Body of pancreas (tissue), 4 donors: Measurements from ENCODE around the gene ANO4. TPM values are rescaled to one million over a fixed set of nuclear protein-coding genes. Genes with fewer than 3 reads are reported as not detected.

Experiments
- ATAC-seq: fragments of 150-250 bp; one replicate; pipeline ENCODE4 v1.9.1; 2016
- DNase-seq, 4 donors: peaks; one replicate each; pipeline ENCODE4 v3.0.0-alpha.2; 2019
- H3K27ac ChIP-seq, 4 donors: fragments of 200-600 bp; sonication (generic); 1 replicate in 3 of 4; 2 replicates in 1 of 4; pipeline versions ENCODE4 v1.5.1 to v1.6.1; 2016 to 2019; ENCODE audit warnings: mild to moderate bottlenecking in 1 of 4, mixed read lengths in 1 of 4, moderate library complexity in 1 of 4
- H3K27me3 ChIP-seq, 2 donors: fragments of 200-600 bp; sonication (generic); one replicate each; pipeline ENCODE4 v1.6.0; 2016; ENCODE audit warnings: mild to moderate bottlenecking in 1 of 2
- H3K36me3 ChIP-seq, 2 donors: fragments of 200-600 bp; sonication (generic); replicated peaks in 1 of 2; 2 replicates each; pipeline ENCODE4 v1.5.1; 2016; ENCODE audit warnings: low read depth in 2 of 2; ENCODE audit not compliant: insufficient read depth in 1 of 2
- H3K4me1 ChIP-seq: fragments of 200-600 bp; sonication (generic); one replicate; pipeline ENCODE4 v1.6.0; 2016
- H3K4me3 ChIP-seq, 2 donors: fragments of 200-600 bp; sonication (generic); 1 replicate in 1 of 2; 2 replicates in 1 of 2; pipeline ENCODE4 v1.5.1; 2016 to 2019
- H3K9me3 ChIP-seq, 3 donors: fragments of 200-600 bp; sonication (generic); 1 replicate in 2 of 3; 2 replicates in 1 of 3; pipeline ENCODE4 v1.5.1; 2016
- CTCF ChIP-seq, 7 experiments: fragments of 450-650 bp in 4 of 7; fragments of 200-600 bp in 3 of 7; sonication (generic) in 3 of 7; IDR thresholded peaks; one replicate each; pipeline ENCODE4 v1.5.1; 2016 to 2019; ENCODE audit warnings: antibody characterized with exemption in 7 of 7
- POLR2A ChIP-seq, 3 donors: fragments of 450-650 bp; IDR thresholded peaks; one replicate each; pipeline ENCODE4 v1.6.1; 2016; ENCODE audit warnings: antibody characterized with exemption in 3 of 3, mild to moderate bottlenecking in 2 of 3
- WGBS, 2 donors: methylation state at CpG; one replicate each; pipeline ENCODE4 v1.1.5; 2017; 5-methylcytosine and 5-hydroxymethylcytosine counted together
- intact Hi-C: fragments of 100-400 bp; cut with DNase I; formaldehyde crosslinking; loops from one replicate; pipeline ENCODE4 v1.15.1; 2023
- total RNA-seq, 2 donors: library from RNA; depleted of rRNA; stranded (reverse); fragments of >200 nt; gene quantifications; one replicate each; pipeline ENCODE4 v1.1.0, GENCODE V29; 2016

ANO4 gene
- total RNA-seq, 2 donors from 2014 or later: 1.6 TPM; not detected in 1

GRCh38 chr12:100896192-100896591 lies 101.6 kb downstream of the ANO4 start:
- DNase-seq (no peak), ATAC-seq (no peak)
- 54 to 61% methylated on average over 5 of the region's 5 CpGs for WGBS, 2 donors

GRCh38 chr12:100897240-100897639 lies 102.7 kb downstream of the ANO4 start:
- TF ChIP-seq CTCF (IDR thresholded peaks at IDR 0.05) (no peak), POLR2A (IDR thresholded peaks at IDR 0.05) (no peak)

More at GRCh38 chr12:100896192-100896591, 101.6 kb downstream of the ANO4 start:
- Histone ChIP-seq H3K27ac (no peak overlapping the region), H3K4me1 (no peaks in the 10 kb centered on the region), H3K4me3 (no peak overlapping the region), H3K36me3 (no peaks in the 10 kb centered on the region), H3K9me3 (no peaks in the 10 kb centered on the region), H3K27me3 (no peaks in the 10 kb centered on the region)
- intact Hi-C loops: no loop called here
- TF ChIP-seq POLR2A (IDR thresholded peaks at IDR 0.05): no peak

GRCh38 chr12:100899301-100899700 lies 104.7 kb downstream of the ANO4 start:
- Histone ChIP-seq H3K4me1 (no peaks in the 10 kb centered on the region), H3K4me3 (no peak overlapping the region), H3K27ac (no peak overlapping the region), H3K36me3 (no peaks in the 10 kb centered on the region), H3K27me3 (no peaks in the 10 kb centered on the region), H3K9me3 (no peaks in the 10 kb centered on the region)
- WGBS, 2 donors: 81 to 83% methylated on average over 3 of the region's 3 CpGs
- DNase-seq (no peak), ATAC-seq (no peak)
- TF ChIP-seq POLR2A (IDR thresholded peaks at IDR 0.05) (no peak), CTCF (IDR thresholded peaks at IDR 0.05) (no peak)
- intact Hi-C loops: no loop called here

More at GRCh38 chr12:100897240-100897639, 102.7 kb downstream of the ANO4 start:
- H3K27me3 ChIP-seq: no peaks in the 10 kb centered on the region
- H3K4me1 ChIP-seq: no peaks in the 10 kb centered on the region
- H3K27ac ChIP-seq: no peak overlapping the region
- DNase-seq: no peak
- 63 to 71% methylated on average over 5 of the region's 5 CpGs for WGBS, 2 donors
- ATAC-seq: no peak
- intact Hi-C loops: no loop called here
- H3K9me3 ChIP-seq: no peaks in the 10 kb centered on the region
- H3K4me3 ChIP-seq: no peak overlapping the region
- no peaks in the 10 kb centered on the region for H3K36me3 ChIP-seq

- DNase-seq (no peak), ATAC-seq (no peak)
- Histone ChIP-seq H3K4me3 (no peak overlapping the region), H3K27me3 (no peaks in the 10 kb centered on the region), H3K4me1 (no peaks in the 10 kb centered on the region), H3K9me3 (no peaks in the 10 kb centered on the region), H3K27ac (no peak overlapping the region), H3K36me3 (no peaks in the 10 kb centered on the region)
- intact Hi-C loops: no loop called here
- 57 to 67% methylated on average over 2 of the region's 2 CpGs for WGBS, 2 donors
- TF ChIP-seq CTCF (IDR thresholded peaks at IDR 0.05) (no peak), POLR2A (IDR thresholded peaks at IDR 0.05) (no peak)
These were observed 106.2 kb downstream of the ANO4 start for GRCh38 chr12:100900808-100901207.

- no peaks in the 10 kb centered on the region for H3K9me3 ChIP-seq
- no peak overlapping the region for H3K4me3 ChIP-seq
- TF ChIP-seq CTCF (IDR thresholded peaks at IDR 0.05): no peak
- no peak for TF ChIP-seq POLR2A (IDR thresholded peaks at IDR 0.05)
- WGBS, 2 donors: 76 to 93% methylated on average over 1 of the region's 1 CpG
- no peaks in the 10 kb centered on the region for H3K27me3 ChIP-seq
- ATAC-seq (no peak), DNase-seq (no peak)
- H3K4me1 ChIP-seq: no peaks in the 10 kb centered on the region
- H3K36me3 ChIP-seq: no peaks in the 10 kb centered on the region
- no peak overlapping the region for H3K27ac ChIP-seq
- intact Hi-C loops: no loop called here
These were observed 106.7 kb downstream of the ANO4 start for GRCh38 chr12:100901266-100901665.
